Activated gamma-delta T cell (primary cell): ENCODE measurements around the gene GPATCH8.
"Not testable (repeated sequence)": the region's sequence is repeated elsewhere in the genome, so short reads cannot be mapped to it uniquely, and the experiment has no call there.

ENCODE experiments used
- DNase-seq: peaks from one replicate; lab custom pipeline; 2025; lab: John Stamatoyannopoulos, UW

Gene GPATCH8

GRCh38 chr17:44527954-44528353 is 24.7 kb upstream of the GPATCH8 start:
- no peak for DNase-seq

GRCh38 chr17:44527102-44527501 is 23.9 kb upstream of the GPATCH8 start:
- no peak for DNase-seq

- no peak for DNase-seq
Observed at GRCh38 chr17:44523672-44523972, 20.4 kb upstream of the GPATCH8 start.

GRCh38 chr17:44522883-44523671 is 19.9 kb upstream of the GPATCH8 start:
- no peak for DNase-seq

GRCh38 chr17:44518032-44518431 is 14.8 kb upstream of the GPATCH8 start:
- no peak for DNase-seq

- not testable (repeated sequence) for DNase-seq
Observed at GRCh38 chr17:44511241-44512134, 8.3 kb upstream of the GPATCH8 start.

- DNase-seq = not testable (repeated sequence)
Observed at GRCh38 chr17:44506939-44507604, 3.9 kb upstream of the GPATCH8 start.

- DNase-seq = peak; percentile 31
Observed at GRCh38 chr17:44502598-44503146, 534 bp downstream of the GPATCH8 start.

- no peak for DNase-seq
Observed at GRCh38 chr17:44501866-44502375, 1.3 kb downstream of the GPATCH8 start.

GRCh38 chr17:44499722-44500121 is 3.5 kb downstream of the GPATCH8 start:
- DNase-seq = no peak

GRCh38 chr17:44496815-44497214 is 6.4 kb downstream of the GPATCH8 start:
- no peak for DNase-seq

- DNase-seq = no peak
Observed at GRCh38 chr17:44493339-44493738, 9.9 kb downstream of the GPATCH8 start.

- no peak for DNase-seq
Observed at GRCh38 chr17:44492706-44493272, 10.4 kb downstream of the GPATCH8 start.

- no peak for DNase-seq
Observed at GRCh38 chr17:44489581-44489980, 13.6 kb downstream of the GPATCH8 start.

GRCh38 chr17:44487170-44487569 is 16.0 kb downstream of the GPATCH8 start:
- no peak for DNase-seq

- no peak for DNase-seq
Observed at GRCh38 chr17:44473367-44473766, 29.8 kb downstream of the GPATCH8 start.

GRCh38 chr17:44469676-44470075 is 33.5 kb downstream of the GPATCH8 start:
- no peak for DNase-seq

- no peak for DNase-seq
Observed at GRCh38 chr17:44467108-44467507, 36.1 kb downstream of the GPATCH8 start.

- no peak for DNase-seq
Observed at GRCh38 chr17:44466339-44466738, 36.9 kb downstream of the GPATCH8 start.

- DNase-seq = no peak
Observed at GRCh38 chr17:44465897-44466296, 37.3 kb downstream of the GPATCH8 start.

- DNase-seq = no peak
Observed at GRCh38 chr17:44465276-44465675, 37.9 kb downstream of the GPATCH8 start.

- no peak for DNase-seq
Observed at GRCh38 chr17:44464037-44464436, 39.2 kb downstream of the GPATCH8 start.
